Cerebellar cortex (tissue), 1 donor: Measurements from ENCODE around the gene POTEH.
"Not testable (repeated sequence)": the region's sequence is repeated elsewhere in the genome, so short reads cannot be mapped to it uniquely, and the experiment has no call there.

Source experiments
- DNase-seq: peaks from one replicate; pipeline ENCODE4 v3.0.0-alpha.2; 2015; ENCODE audit warnings: low spot score

The POTEH gene

GRCh38 chr22:15689749-15690125 lies at the start of gene POTEH:
Gene POTEH, plus strand, starts transcription at chr22:15690026. Its CDS starts 52 bp downstream, at chr22:15690078.
- not testable (repeated sequence) for DNase-seq

GRCh38 chr22:15642288-15642861 lies 47.5 kb upstream of the POTEH start:
- not testable (repeated sequence) for DNase-seq

DNA sequence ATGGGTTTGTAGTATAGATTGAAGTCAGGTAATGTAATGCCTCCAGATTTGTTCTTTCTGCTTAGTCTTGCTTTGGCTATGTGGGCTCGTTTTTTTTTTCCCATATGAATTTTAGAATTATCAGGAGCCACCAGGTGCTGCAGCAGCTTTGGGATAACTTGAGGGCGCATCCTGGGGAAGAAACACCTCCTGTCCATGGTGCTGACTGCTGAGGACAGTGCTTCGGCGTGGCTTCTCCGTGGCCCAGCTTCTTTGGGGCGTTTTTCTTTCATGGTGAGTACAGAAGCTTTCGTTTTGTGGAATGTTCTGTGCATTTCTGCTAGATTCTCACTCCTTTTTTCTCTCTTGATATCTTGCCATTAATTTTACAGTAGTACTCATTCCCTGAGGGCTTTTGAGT lies 37.9 kb upstream of the POTEH start:
- not testable (repeated sequence) for DNase-seq

DNA sequence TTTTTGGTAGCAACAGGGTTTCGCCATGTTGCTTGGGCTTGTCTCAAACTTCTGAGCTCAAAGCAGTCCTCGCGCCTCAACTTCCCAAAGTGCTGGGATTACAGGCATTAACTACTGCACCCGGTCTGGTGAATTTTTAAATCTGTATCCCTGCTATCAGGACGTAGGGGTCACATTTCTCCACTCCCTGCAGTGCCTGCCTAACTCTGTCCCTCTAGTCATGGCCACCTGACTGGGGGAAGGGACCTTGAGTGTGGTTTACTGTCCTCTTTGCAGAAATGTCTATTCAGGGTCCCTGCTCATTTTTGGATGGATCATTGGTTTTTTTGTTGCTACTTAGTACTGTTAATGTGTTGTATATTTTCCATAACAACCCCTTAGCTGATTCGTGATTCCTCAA lies 37.1 kb upstream of the POTEH start:
- DNase-seq = not testable (repeated sequence)

DNA sequence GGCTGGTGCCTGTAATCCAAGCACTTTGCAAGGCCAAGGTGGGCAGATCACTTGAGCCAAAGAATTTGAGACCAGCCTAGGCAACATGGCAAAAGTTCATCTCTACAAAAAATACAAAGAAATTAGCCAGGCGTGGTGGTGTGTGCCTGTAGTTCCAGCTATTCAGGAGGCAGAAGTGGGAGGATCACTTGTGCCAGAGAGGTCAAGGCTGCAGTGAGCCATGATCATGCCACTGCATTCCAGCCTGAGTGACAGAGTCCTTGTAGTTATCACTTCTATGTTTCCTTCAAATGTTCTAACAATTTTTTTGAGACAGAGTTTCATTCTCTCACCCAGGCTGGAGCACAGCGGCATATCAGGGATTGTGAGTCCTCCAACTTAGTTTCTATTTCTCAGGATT lies 36.6 kb upstream of the POTEH start:
- DNase-seq = not testable (repeated sequence)

- not testable (repeated sequence) for DNase-seq
These were observed 28.7 kb upstream of the POTEH start for GRCh38 chr22:15661102-15661501.

DNA sequence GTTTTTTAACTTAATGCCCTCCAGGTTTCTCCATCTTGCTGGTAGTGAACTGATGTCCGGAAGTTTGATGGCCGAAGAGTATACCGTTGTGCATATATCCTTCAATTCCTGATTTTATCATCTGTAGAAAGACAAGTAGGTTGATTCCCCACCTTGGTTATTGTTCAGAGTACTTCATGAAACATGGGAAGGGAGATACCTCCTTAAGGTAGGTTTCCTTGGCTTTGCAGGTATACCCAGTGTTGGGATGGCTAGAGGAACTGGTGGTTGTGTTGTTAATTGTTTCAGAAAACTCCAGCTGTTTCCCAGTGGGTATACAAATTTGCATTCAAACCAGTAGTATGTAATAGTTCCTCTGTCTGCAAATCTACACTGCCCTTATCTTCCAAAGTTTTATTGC lies 25.1 kb upstream of the POTEH start:
- DNase-seq = not testable (repeated sequence)

DNA sequence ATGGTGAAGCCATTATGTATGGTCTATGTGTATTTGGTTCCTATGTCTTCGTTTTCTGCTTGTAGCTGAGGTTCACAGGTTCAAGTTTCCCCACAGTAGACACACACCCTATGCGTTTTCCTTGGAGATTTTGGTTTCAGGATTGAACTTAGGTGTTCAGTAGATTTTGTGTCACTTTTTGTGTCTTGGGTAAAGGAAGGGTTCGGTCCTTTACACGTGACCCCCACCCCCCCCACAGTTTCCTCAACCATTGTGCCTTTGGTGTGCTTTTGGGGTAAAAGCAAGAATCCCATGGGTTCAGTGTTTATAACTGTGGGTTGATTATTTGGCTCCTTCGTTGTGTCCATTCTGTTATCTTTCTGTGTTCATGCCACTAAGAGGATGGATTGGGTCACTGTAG lies 24.3 kb upstream of the POTEH start:
- DNase-seq = not testable (repeated sequence)

DNA sequence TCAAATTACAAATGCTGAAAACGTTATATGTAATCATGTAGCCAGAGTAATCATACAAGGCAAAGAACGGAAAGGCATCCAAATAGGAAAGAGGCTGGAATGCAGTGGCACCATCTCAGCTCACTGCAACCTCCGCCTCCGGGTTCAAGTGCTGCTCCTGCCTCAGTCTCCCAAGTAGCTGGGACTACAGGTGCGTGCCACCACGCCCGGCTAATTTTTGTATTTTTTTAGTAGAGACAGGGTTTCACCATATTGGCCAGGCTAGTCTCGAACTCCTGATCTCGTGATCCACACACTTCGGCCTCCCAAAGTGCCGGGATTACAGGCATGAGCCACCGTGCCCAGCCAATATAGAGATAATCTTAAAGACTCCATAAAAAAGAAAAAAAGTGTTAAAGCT lies 20.4 kb upstream of the POTEH start:
- DNase-seq = not testable (repeated sequence)

- not testable (repeated sequence) for DNase-seq
These were observed 10.1 kb upstream of the POTEH start for GRCh38 chr22:15679702-15680101.

DNA sequence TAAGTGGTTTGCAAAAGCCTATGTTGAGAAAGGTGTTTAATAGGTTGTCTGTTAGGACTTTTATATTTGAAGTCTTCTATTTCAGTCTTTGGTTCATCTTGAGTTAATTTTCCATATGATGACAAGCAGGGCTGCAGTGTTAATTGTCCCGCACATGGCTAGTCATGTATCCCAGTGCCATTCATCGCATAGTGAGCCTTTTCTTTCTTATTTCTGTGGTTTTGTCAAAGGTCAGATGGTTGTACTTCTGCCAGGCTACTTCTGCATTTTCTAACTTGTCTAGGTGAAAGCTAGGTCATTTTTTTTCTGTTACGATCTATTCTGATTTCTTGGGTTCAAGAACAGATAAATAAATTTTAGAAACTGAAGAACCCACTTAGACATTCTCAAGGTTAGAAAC lies 5.7 kb upstream of the POTEH start:
- not testable (repeated sequence) for DNase-seq

DNA sequence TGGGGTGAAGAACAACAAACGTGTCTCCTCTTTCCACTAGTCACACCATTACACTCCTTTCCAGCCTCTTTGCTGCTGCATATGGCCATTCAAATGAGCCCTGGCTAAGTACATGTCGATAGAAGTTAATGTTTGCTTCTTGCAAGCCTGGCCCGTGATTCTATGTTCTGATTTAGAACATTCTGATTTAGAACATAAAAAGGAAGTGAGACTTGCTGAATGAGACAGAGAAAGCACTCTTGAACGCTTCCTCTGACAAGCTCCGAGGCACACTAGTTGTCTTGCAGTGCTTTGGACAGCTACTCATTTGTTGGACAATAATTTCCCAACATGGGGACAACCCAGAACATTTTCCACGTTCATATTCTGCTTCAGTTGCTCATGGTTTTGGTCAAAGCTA lies 5.1 kb upstream of the POTEH start:
- DNase-seq = not testable (repeated sequence)

DNA sequence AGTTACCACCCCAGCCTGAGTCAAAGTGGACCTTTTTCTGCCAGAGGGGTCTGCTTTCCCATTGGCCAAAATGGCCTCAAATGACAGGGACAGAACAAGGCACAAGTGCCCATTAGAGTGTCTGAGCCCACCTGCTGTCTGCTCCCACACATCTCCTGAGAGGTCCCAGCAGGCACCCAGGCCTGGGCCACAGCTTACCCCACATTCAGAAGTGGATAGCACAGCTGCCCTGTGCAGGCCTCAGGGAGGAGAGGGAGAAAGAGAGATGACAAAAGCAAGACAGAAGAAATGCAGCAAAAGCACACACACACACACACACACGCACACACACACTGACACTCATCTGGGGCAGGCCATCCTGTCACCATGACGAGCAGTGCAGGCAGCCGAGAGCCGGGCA lies 4.2 kb upstream of the POTEH start:
- not testable (repeated sequence) for DNase-seq

GRCh38 chr22:15687086-15687485 lies 2.7 kb upstream of the POTEH start:
- not testable (repeated sequence) for DNase-seq

DNA sequence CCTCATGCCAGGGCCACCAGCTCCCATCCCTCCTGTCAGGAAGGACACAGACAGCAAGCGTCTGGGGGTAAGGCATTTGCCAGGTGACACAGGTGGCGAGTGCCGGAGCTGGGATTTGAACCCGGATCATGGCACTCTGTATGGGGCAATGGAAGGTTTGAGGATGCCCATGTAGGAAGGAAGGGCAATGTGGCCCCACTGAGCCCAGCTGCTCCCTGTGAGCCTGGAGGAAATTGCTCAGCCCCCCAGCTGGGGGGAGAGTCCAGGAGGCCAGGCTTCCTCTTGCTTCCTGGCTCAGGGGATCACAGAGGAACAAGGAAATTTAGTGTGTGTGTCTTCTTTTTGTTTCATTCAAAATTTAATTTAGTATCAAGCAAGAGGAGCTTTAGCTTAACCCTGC lies 2.1 kb upstream of the POTEH start:
- DNase-seq = not testable (repeated sequence)

GRCh38 chr22:15688090-15688489 lies 1.7 kb upstream of the POTEH start:
- not testable (repeated sequence) for DNase-seq

DNA sequence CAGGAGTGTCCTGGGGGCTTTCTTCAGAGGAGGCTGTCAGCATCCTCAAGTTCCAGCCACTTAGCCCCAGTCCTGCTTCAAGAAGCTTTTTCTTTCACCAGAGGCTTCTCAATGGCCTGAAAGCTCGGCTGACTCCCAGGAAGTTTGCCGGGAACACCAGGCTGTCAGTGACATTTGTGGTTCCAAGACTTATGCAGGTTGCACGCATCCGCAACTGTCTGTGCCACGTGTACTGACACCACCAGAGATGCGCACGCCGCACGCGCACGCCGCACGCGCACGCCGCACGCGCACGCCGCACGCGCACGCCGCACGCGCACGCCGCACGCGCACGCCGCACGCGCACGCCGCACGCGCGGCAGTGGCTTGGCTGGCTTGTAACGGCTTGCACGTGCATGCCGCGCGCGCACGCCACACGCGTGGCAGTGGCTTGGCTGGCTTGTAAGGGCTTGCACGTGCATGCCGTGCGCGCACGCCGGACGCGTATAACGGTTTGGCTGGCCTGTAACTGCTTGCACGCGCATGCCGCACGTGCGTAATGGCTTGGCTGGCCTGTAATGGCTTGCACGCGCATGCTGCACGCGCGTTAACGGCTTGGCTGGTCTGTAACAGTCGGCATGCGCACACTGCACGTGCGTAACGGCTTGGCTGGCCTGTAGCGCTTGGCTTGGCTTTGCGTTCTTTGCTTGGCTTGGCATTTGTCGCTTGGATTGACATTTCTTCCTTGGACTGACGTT lies 646 bp upstream of the POTEH start:
- not testable (repeated sequence) for DNase-seq

- DNase-seq = not testable (repeated sequence)
These were observed 23.8 kb downstream of the POTEH start for GRCh38 chr22:15713600-15713999.

- not testable (repeated sequence) for DNase-seq
These were observed 24.3 kb downstream of the POTEH start for GRCh38 chr22:15714125-15714524.

DNA sequence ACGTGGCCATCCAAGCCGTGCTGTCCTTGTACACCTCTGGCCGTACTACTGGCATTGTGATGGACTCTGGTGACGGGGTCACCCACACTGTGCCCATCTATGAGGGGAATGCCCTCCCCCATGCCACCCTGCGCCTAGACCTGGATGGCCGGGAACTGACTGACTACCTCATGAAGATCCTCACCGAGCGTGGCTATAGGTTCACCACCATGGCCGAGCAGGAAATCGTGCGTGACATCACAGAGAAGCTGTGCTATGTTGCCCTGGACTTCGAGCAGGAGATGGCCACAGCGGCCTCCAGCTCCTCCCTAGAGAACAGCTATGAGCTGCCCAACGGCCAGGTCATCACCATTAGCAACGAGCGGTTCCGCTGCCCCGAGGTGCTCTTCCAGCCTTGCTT lies 32.1 kb downstream of the POTEH start:
- not testable (repeated sequence) for DNase-seq

GRCh38 chr22:15729209-15729917 lies 39.5 kb downstream of the POTEH start:
- not testable (repeated sequence) for DNase-seq

- not testable (repeated sequence) for DNase-seq
These were observed 41.2 kb downstream of the POTEH start for GRCh38 chr22:15731023-15731422.

GRCh38 chr22:15734411-15734810 lies 44.6 kb downstream of the POTEH start:
- not testable (repeated sequence) for DNase-seq
